A673 (cell line): ENCODE measurements around the gene ARID3A. TPM values are rescaled to one million over a fixed set of nuclear protein-coding genes. Genes with fewer than 3 reads are reported as not detected.

ENCODE experiments used
- BruUV-seq: library from RNA; stranded (reverse); fragments of 400-500 nt; replicated peaks from 2 replicates; lab custom pipeline; 2021; lab: Mats Ljungman, UMichigan
- CTCF ChIA-PET: fragments of 300-600 bp; sonication (Branson Sonifier 250); formaldehyde crosslinking; loops from one replicate; lab custom pipeline; 2022; ENCODE audit warnings: antibody characterized with exemption; lab: Charles Lee
- POLR2A ChIA-PET: fragments of 300-600 bp; sonication (Branson Sonifier 250); formaldehyde crosslinking; loops from one replicate; lab custom pipeline; 2022; ENCODE audit warnings: antibody characterized with exemption; ENCODE audit not compliant: low non-redundant PET; lab: Charles Lee
- DNase-seq: peaks from one replicate; pipeline ENCODE4 v3.0.0-alpha.2; 2015; ENCODE audit warnings: low spot score
- H3K27ac ChIP-seq: fragments of 200-600 bp; sonication (generic); 2 replicates; pipeline ENCODE4 v1.5.1; 2016; ENCODE audit warnings: mixed run types, low read depth, mild to moderate bottlenecking, mixed read lengths, antibody characterized with exemption, low read length; ENCODE audit not compliant: poor library complexity, severe bottlenecking
- H3K27me3 ChIP-seq: fragments of 200-600 bp; sonication (generic); replicated peaks from 2 replicates; pipeline ENCODE4 v1.6.1; 2017; ENCODE audit warnings: mixed run types, low read depth, mild to moderate bottlenecking, mixed read lengths, antibody characterized with exemption, low read length; ENCODE audit not compliant: insufficient read depth, poor library complexity
- H3K36me3 ChIP-seq: fragments of 200-600 bp; sonication (generic); 2 replicates; pipeline ENCODE4 v1.6.1; 2016; ENCODE audit warnings: mixed run types, mild to moderate bottlenecking, mixed read lengths, antibody characterized with exemption, low read length; ENCODE audit not compliant: insufficient read depth, poor library complexity, severe bottlenecking
- H3K4me1 ChIP-seq: fragments of 200-600 bp; sonication (generic); 2 replicates; pipeline ENCODE4 v1.6.1; 2017; ENCODE audit warnings: mixed run types, mild to moderate bottlenecking, mixed read lengths, antibody characterized with exemption, low read length; ENCODE audit not compliant: insufficient read depth, poor library complexity, severe bottlenecking
- H3K4me3 ChIP-seq: fragments of 200-600 bp; sonication (generic); 2 replicates; pipeline ENCODE4 v1.5.1; 2016; ENCODE audit warnings: low read depth, mixed run types, mild to moderate bottlenecking, mixed read lengths, low read length; ENCODE audit not compliant: poor library complexity, severe bottlenecking
- H3K9me3 ChIP-seq: fragments of 200-600 bp; sonication (generic); 2 replicates; pipeline ENCODE4 v1.6.1; 2016; ENCODE audit warnings: mixed run types, low read depth, mild to moderate bottlenecking, mixed read lengths, antibody characterized with exemption, low read length; ENCODE audit not compliant: poor library complexity, severe bottlenecking
- CTCF ChIP-seq: fragments of 300-800, 200-600 bp; sonication (generic); conservative IDR thresholded peaks from 2 replicates; pipeline ENCODE4 v1.5.1; 2017; ENCODE audit warnings: low read depth, mild to moderate bottlenecking, antibody characterized with exemption, low read length, moderate library complexity, mixed read lengths
- EZH2 ChIP-seq: fragments of 200-600 bp; sonication (generic); IDR thresholded peaks from 2 replicates; pipeline ENCODE4 v1.6.1; 2017; ENCODE audit warnings: borderline replicate concordance, low read depth, mild to moderate bottlenecking, mixed read lengths, antibody characterized with exemption, low read length; ENCODE audit not compliant: poor library complexity, severe bottlenecking
- intact Hi-C: fragments of 100-400 bp; cut with micrococcal nuclease; formaldehyde crosslinking; loops from one replicate; pipeline ENCODE4 v1.10.0; 2022; ENCODE audit not compliant: unreplicated experiment
- total RNA-seq: library from RNA; stranded (reverse); gene quantifications from 2 replicates; pipeline ENCODE4 v1.2.3, GENCODE V29; 2021

The ARID3A gene
- total RNA-seq, 1 experiment from 2014 or later: 19.6 TPM

GRCh38 chr19:992670-993055 lies 66.8 kb downstream of the ARID3A start:
- peaks cover 12% of the 10 kb centered on the region for H3K4me1 ChIP-seq
- TF ChIP-seq CTCF: no peak
- TF ChIP-seq EZH2: no peak
- H3K4me3 ChIP-seq: no peak overlapping the region
- H3K9me3 ChIP-seq: no peaks in the 10 kb centered on the region
- ChIA-PET CTCF (no interaction called here), POLR2A (interaction anchor here (0.6 kb wide), 1 partner anchor 99 kb away, joined by 3 read pairs; no protein-coding TSS in a partner anchor)
- peaks cover 25% of the 10 kb centered on the region for H3K36me3 ChIP-seq
- BruUV-seq: no TSS peak
- no peak for DNase-seq
- H3K27me3 ChIP-seq: peaks cover 16% of the 10 kb centered on the region
- intact Hi-C loops: no loop called here
- H3K27ac ChIP-seq: no peak overlapping the region

- CTCF ChIA-PET: no interaction called here
- BruUV-seq: no TSS peak
- Histone ChIP-seq H3K27me3 (peaks cover 24% of the 10 kb centered on the region), H3K9me3 (no peaks in the 10 kb centered on the region), H3K4me3 (no peak overlapping the region), H3K36me3 (peaks cover 25% of the 10 kb centered on the region), H3K4me1 (peaks cover 15% of the 10 kb centered on the region), H3K27ac (no peak overlapping the region)
- POLR2A ChIA-PET: interaction anchor here (0.6 kb wide), 1 partner anchor 99 kb away, joined by 3 read pairs; no protein-coding TSS in a partner anchor
- no peak for TF ChIP-seq CTCF
- no peak for TF ChIP-seq EZH2
- DNase-seq: no peak
- intact Hi-C loops: no loop called here
Measured at GRCh38 chr19:993361-993830, 67.6 kb downstream of the ARID3A start.

GRCh38 chr19:993831-994393 lies 68.1 kb downstream of the ARID3A start:
- Histone ChIP-seq H3K27me3 (peaks cover 28% of the 10 kb centered on the region), H3K36me3 (peaks cover 25% of the 10 kb centered on the region), H3K9me3 (no peaks in the 10 kb centered on the region), H3K4me3 (no peak overlapping the region), H3K4me1 (peaks cover 18% of the 10 kb centered on the region), H3K27ac (no peak overlapping the region)
- CTCF ChIA-PET: no interaction called here
- intact Hi-C loops: no loop called here
- no TSS peak for BruUV-seq
- TF ChIP-seq EZH2 (no peak), CTCF (no peak)
- POLR2A ChIA-PET: no interaction called here
- no peak for DNase-seq
